SU-DHL-6 (cell line): ENCODE data around the gene DNMT1.

Experiments used
- CTCF ChIP-seq: fragments of 200-600 bp; sonication (generic); IDR thresholded peaks from one replicate; pipeline ENCODE4 v1.5.1; 2017; ENCODE audit warnings: antibody characterized with exemption, mild to moderate bottlenecking, low read length, moderate library complexity; ENCODE audit not compliant: insufficient read depth, poor library complexity, severe bottlenecking
- EZH2phosphoT487 ChIP-seq: fragments of 200-600 bp; sonication (generic), shearing (Covaris generic); conservative IDR thresholded peaks from 2 replicates; pipeline ENCODE4 v1.6.1; 2018; ENCODE audit warnings: mild to moderate bottlenecking, antibody characterized with exemption, low read length, moderate library complexity, mixed read lengths

GRCh38 chr19:10102787-10103236, 91.9 kb downstream of the DNMT1 start:
- TF ChIP-seq CTCF (no peak), EZH2phosphoT487 (no peak)
